NCI-H2227 treated with DMSO at 0.1 percent for 48 hours (cell line): ENCODE measurements around the gene ATAD3B.
A peak's percentile ranks its signal among the peaks of the same experiment; 100 is the strongest.
"Not testable (repeated sequence)": the region's sequence is repeated elsewhere in the genome, so short reads cannot be mapped to it uniquely, and the experiment has no call there.

Experiments
- DNase-seq: peaks from one replicate; lab custom pipeline; 2025; lab: John Stamatoyannopoulos, UW

ATAD3B gene

GRCh38 chr1:1432951-1433803 lies 38.4 kb upstream of the ATAD3B start:
- DNase-seq: no peak

- DNase-seq: no peak
Observed at GRCh38 chr1:1433804-1434130, 37.8 kb upstream of the ATAD3B start.

DNA sequence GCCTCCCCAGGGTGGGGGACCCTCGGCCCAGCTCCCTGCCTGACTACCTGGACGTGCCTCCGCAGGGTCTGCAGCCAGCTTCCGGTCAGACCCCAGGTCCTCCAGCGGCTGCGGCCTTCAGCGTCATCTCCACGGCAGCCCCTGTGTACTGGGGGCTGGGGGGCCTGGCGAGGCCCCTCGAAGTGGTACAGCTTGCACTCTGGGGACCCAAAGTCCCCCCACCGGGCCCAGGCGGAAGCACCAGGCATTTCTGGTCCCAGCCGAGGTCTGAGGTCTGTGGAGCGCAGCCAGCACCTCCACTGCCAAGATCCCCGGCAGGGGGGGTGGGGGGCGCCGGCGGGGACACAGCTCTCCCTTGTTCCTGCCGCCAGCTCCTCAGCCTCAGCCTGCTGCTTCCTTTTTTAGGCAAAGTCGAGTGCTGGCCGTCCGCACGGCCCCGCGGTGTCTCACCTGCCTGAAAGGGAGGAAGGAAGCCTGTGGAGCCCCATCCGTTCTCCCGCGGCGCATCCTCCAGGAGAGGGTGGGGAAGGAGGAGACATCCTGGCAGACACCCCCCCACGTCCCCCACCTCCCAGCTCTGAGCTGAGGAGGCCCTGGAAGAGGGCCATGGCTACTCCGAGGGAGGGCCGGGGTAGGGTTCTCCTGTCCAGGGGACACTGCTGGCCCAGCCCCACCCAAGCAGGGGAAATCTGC lies 37.3 kb upstream of the ATAD3B start:
- DNase-seq: no peak

- no peak for DNase-seq
Observed at GRCh38 chr1:1434824-1435105, 36.8 kb upstream of the ATAD3B start.

- DNase-seq: peak; percentile 36
Observed at GRCh38 chr1:1435106-1435903, 36.3 kb upstream of the ATAD3B start, which contains the start of gene VWA1. Gene VWA1 (plus strand): TSS chr1:1435690. CDS start chr1:1435749, 59 bp downstream.

GRCh38 chr1:1435911-1436629 lies 35.5 kb upstream of the ATAD3B start:
- no peak for DNase-seq

- DNase-seq: no peak
Observed at GRCh38 chr1:1436630-1437032, 34.9 kb upstream of the ATAD3B start.

- no peak for DNase-seq
Observed at GRCh38 chr1:1437033-1437903, 34.3 kb upstream of the ATAD3B start.

GRCh38 chr1:1437904-1438376 lies 33.6 kb upstream of the ATAD3B start:
- no peak for DNase-seq

DNA sequence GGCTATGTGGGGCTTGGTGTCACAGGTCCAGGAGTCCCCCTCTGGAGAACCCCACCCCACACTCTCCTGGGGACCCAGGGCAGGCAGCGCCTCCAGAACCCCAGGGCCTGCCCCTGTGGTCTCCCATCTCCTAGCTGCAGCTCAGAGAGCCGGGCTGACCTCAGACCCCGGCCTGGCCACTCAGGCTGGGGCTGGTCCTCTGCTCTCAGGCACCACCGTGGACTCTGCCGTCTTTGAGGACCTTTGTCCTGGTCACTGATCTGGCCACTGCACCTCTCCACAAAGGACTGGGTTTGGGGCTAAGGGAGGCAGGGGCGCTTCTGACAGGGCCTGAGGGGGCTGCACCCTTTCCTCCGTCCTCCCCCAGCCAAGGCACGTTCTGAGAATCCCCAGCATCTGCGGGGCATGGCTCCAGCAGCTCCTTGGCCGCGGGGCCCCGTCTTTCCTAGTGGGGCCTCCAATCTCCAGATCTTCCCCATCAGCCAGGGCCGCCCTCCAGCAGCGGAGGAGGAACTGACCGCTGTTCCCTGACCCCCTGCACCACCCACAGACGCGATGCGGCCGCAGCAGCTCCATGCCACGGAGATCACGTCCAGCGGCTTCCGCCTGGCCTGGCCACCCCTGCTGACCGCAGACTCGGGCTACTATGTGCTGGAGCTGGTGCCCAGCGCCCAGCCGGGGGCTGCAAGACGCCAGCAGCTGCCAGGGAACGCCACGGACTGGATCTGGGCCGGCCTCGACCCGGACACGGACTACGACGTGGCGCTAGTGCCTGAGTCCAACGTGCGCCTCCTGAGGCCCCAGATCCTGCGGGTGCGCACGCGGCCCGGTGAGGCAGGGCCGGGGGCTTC lies 32.8 kb upstream of the ATAD3B start:
- no peak for DNase-seq

DNA sequence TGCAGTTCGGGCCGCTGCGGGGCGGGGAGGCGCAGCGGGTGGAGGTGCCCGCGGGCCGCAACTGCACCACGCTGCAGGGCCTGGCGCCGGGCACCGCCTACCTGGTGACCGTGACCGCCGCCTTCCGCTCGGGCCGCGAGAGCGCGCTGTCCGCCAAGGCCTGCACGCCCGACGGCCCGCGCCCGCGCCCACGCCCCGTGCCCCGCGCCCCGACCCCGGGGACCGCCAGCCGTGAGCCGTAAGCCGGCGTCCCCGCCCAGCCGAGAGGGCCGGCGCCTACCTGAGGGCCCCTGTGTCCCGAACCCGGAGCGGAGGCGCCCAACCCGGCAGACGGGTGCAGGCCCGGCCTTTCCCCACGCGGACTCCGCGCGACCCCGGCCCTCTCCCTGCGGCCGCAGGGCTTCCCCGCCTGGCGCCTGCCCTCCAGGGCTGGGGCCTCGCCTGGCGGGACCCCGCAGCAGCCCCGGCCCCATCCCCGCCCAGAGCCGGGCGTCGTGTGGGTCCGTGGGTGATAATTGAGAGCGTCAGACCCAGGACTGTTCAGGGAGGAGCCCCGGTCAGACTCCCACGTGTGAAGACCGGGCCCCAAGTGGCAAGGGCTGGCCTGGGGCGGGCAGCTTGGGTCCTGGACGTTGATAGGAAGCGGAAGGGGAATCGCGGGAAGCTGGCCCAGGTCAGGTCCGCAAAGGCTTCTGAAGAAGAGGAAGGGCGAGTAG lies 31.9 kb upstream of the ATAD3B start:
- DNase-seq: no peak

DNA sequence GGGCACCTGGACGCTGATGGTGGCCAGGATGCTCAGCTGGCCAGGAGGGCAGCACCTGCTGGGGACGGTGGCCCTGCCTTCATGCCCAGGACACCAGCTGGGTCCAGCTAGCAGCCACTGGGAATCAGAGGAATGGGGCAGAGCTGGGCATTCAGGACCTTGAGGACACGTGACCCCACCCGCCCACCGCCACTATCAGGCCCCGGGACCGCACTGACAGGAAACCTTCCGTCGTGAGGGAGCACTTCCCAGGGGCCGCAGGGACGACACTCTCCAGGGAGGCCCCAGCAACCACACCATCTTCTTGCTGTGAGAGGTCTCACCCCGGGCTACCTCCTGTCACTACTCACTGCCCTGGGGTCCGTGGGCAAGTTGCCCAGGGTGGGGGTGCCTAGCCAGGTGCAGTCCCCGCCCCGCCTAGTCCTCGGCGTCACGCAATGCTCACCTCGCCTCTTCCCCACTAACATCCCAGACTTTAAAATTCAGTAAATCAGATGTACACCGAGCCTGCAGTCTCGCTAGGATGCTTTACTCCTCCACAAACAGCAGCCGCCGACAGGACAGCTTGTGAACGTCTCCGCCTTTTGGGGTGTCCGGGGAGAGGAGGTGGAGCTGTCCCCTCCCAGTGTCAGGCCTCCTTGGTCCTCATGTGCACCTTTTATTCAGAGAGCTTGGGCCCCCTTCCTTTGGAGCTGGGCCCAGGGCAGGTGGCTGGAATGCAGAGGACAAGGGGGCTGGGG lies 31.1 kb upstream of the ATAD3B start:
- no peak for DNase-seq

DNA sequence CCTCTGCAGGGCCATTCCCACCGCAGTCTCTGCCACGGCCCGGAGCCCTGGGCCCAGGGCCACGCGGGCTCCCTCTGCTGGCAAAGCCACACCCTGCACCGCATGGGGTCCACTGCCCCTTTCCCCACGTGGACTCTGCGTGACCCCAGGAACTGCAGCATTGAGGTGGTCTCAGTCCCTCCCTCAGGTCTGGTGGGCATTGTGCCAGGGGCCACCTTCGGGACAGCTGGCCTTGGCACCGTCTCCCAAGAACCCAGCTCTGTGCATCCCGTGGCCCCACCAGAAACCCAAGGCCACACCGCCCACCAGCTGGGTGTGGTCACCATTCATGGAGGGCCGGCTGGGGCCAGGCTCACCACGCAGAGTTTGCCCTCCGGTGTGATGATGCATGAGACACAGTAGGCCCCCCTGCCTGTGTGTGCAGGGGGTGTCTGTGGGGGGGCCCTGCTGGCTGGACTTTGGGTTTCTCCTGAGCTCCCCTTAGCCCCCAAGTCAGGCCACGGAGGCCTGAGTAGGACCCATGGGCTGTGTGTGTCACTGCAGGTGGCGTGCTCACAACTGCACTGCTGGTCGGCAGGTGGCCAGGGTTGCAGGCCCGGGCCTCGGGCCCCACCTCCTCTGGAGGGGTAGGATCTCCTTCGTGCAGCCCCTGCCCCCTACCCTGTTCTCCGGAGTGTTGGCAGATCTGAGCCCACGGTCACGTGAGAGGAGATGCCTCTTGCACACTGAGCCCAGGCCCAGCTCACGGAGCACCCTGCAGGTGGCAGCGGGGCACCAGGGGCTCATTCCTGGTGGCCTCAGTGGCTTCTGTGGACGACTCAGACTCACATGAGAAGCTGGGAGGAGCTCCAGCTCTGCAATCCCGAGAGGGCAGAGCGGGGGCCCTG lies 30.3 kb upstream of the ATAD3B start:
- DNase-seq: no peak

GRCh38 chr1:1442069-1442770 lies 29.3 kb upstream of the ATAD3B start:
- DNase-seq: no peak

- not testable (repeated sequence) for DNase-seq
Observed at GRCh38 chr1:1446631-1447030, 24.9 kb upstream of the ATAD3B start.

DNA sequence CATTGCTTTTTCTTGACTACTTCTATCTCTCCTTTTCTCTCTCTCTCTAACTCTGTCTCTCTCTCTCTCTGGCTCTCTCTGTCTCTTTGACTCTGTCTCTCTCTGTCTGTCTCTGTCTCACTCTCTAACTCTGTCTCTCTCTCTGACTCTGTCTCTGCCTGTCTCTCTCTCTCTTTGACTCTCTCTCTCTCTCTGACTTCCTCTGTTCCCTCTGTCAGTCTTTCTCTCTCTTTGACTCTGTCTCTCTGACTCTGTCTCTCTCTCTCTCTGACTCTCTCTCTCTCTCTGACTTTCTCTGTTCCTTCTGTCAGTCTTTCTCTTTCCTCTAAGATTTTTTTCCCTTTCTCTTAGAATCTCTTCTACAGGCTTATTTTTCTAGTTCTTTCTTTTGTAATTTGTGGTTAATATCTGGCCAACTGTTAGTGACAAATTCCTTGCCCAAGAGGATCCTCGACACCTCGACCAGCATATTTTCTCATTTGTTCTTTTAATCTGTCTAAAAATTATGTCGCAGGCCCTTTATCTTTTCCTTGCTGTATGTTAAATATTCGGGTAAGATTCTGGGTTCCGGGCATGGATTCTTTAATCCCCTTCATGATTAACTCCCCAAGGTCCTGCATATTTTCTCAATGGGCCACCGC lies 22.3 kb upstream of the ATAD3B start, which contains the start of gene ATAD3C:
Gene ATAD3C, plus strand, starts transcription at position 591 of the 641 bp plus-strand sequence. CDS start 995 bp downstream, outside the sequence.
- DNase-seq: no peak
